Body of pancreas (tissue), 4 donors: ENCODE results near the gene RNF166. TPM values are rescaled to one million over a fixed set of nuclear protein-coding genes. Genes with fewer than 3 reads are reported as not detected.

ENCODE experiments used
- ATAC-seq: fragments of 150-250 bp; one replicate; pipeline ENCODE4 v1.9.1; 2016
- DNase-seq, 4 donors: peaks; one replicate each; pipeline ENCODE4 v3.0.0-alpha.2; 2019
- H3K27ac ChIP-seq, 4 donors: fragments of 200-600 bp; sonication (generic); 1 replicate in 3 of 4; 2 replicates in 1 of 4; pipeline versions ENCODE4 v1.5.1 to v1.6.1; 2016 to 2019; ENCODE audit warnings: mild to moderate bottlenecking in 1 of 4, mixed read lengths in 1 of 4, moderate library complexity in 1 of 4
- H3K27me3 ChIP-seq, 2 donors: fragments of 200-600 bp; sonication (generic); one replicate each; pipeline ENCODE4 v1.6.0; 2016; ENCODE audit warnings: mild to moderate bottlenecking in 1 of 2
- H3K36me3 ChIP-seq, 2 donors: fragments of 200-600 bp; sonication (generic); replicated peaks in 1 of 2; 2 replicates each; pipeline ENCODE4 v1.5.1; 2016; ENCODE audit warnings: low read depth in 2 of 2; ENCODE audit not compliant: insufficient read depth in 1 of 2
- H3K4me1 ChIP-seq: fragments of 200-600 bp; sonication (generic); one replicate; pipeline ENCODE4 v1.6.0; 2016
- H3K4me3 ChIP-seq, 2 donors: fragments of 200-600 bp; sonication (generic); 1 replicate in 1 of 2; 2 replicates in 1 of 2; pipeline ENCODE4 v1.5.1; 2016 to 2019
- H3K9me3 ChIP-seq, 3 donors: fragments of 200-600 bp; sonication (generic); 1 replicate in 2 of 3; 2 replicates in 1 of 3; pipeline ENCODE4 v1.5.1; 2016
- POLR2A ChIP-seq, 3 donors: fragments of 450-650 bp; IDR thresholded peaks; one replicate each; pipeline ENCODE4 v1.6.1; 2016; ENCODE audit warnings: antibody characterized with exemption in 3 of 3, mild to moderate bottlenecking in 2 of 3
- WGBS, 2 donors: methylation state at CpG; one replicate each; pipeline ENCODE4 v1.1.5; 2017; 5-methylcytosine and 5-hydroxymethylcytosine counted together
- intact Hi-C: fragments of 100-400 bp; cut with DNase I; formaldehyde crosslinking; loops from one replicate; pipeline ENCODE4 v1.15.1; 2023
- total RNA-seq, 2 donors: library from RNA; depleted of rRNA; stranded (reverse); fragments of >200 nt; gene quantifications; one replicate each; pipeline ENCODE4 v1.1.0, GENCODE V29; 2016
- TF ChIP-seq, protein P1 (sequence below), 7 experiments: fragments of 450-650 bp in 4 of 7; fragments of 200-600 bp in 3 of 7; sonication (generic) in 3 of 7; IDR thresholded peaks; one replicate each; pipeline ENCODE4 v1.5.1; 2016 to 2019; ENCODE audit warnings: antibody characterized with exemption in 7 of 7

The RNF166 gene, protein sequence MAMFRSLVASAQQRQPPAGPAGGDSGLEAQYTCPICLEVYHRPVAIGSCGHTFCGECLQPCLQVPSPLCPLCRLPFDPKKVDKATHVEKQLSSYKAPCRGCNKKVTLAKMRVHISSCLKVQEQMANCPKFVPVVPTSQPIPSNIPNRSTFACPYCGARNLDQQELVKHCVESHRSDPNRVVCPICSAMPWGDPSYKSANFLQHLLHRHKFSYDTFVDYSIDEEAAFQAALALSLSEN
- 10 to 100 TPM; 16.6 to 27.7 TPM for total RNA-seq

DNA sequence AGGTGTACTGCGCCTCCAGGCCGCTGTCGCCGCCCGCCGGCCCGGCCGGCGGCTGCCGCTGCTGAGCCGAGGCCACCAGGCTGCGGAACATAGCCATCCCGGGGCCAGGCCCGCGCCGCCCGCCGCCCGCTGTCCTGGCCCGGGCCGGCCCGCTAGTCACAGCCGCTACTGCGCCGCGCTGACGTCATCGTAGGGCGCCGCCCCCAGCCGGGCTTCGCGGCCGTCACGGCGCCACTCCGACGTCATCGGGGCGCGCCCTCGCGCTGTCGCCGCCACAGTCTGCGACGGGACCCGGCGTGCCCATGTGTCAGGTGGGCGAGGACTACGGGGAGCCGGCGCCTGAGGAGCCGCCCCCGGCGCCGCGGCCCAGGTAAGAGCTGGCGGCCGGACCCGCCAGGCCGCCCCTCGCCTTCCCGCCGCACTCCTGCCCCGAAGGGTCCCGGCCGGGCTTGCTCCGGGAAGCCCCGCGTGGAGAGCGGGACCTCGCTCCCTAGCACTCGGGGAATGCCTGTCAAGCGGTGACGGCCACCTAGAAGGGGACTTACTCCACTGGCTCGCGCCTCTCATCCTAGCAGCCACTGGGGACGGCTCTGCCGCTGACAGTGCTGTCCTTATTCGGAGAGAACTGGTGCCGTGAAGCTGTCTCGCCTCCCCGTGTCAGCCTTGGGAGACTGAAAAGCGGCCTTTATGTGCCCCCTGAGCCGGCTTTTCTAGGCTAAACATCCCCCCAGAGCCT, at the start of gene RNF166, which contains the start of gene CTU2:
Gene RNF166 (minus strand): TSS at position 180 of the 736 bp plus-strand sequence. CDS start 83 bp downstream, at position 97.
Gene CTU2 (plus strand): TSS at position 275 of the 736 bp plus-strand sequence. CDS start 28 bp downstream, at position 303.
- TF ChIP-seq, protein P1, sequence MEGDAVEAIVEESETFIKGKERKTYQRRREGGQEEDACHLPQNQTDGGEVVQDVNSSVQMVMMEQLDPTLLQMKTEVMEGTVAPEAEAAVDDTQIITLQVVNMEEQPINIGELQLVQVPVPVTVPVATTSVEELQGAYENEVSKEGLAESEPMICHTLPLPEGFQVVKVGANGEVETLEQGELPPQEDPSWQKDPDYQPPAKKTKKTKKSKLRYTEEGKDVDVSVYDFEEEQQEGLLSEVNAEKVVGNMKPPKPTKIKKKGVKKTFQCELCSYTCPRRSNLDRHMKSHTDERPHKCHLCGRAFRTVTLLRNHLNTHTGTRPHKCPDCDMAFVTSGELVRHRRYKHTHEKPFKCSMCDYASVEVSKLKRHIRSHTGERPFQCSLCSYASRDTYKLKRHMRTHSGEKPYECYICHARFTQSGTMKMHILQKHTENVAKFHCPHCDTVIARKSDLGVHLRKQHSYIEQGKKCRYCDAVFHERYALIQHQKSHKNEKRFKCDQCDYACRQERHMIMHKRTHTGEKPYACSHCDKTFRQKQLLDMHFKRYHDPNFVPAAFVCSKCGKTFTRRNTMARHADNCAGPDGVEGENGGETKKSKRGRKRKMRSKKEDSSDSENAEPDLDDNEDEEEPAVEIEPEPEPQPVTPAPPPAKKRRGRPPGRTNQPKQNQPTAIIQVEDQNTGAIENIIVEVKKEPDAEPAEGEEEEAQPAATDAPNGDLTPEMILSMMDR (IDR thresholded peaks at IDR 0.05), result peak in 2 of 7 experiments; percentile 23 to 37
- peak; percentile 23 to 60 (median 45) for TF ChIP-seq POLR2A (IDR thresholded peaks at IDR 0.05)
- WGBS, 2 donors, result 0% methylated on average over 7 to 83 of the region's 86 CpGs

DNA sequence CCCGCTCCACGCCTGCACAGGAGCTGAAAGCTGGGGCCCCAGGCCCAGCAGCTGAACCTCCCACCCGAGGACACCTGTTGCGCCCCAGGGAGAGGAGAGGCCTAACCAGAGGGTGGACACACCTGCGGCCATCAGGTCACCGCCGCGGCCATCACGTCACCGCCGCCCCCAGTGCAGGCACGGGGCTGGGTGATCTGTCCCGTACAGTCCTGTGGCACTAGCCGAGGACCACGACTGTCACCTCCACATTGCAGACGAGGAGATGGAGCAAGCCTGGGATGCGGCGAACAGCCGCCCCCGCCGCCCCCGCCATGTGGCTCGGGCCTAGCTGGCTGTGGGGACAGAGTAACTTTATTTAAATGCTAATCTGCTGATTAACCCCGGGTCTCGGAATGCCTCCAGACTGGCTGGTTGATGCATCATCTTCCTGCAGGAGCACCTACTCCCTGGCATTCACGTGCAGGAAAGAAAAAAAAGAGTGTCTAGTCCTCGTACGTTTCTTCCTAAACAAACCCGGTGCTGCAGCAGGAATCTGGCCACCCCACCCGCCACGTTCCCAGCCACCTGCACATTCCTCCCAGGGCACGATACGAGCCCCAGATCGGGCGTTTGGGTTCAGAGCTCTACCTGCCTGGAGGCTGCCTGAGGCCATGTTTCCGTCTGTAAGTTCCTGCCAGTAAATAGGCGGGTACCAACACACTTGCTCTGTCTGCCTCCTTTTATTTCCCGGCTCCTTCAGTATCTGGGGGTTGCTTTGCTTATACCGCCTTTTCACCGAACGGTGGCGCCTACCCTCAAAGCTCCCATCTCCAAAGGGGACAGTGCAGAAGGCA, 48.9 kb upstream of the RNF166 start:
- peak; percentile 16 for ATAC-seq
- 64 to 84% methylated on average over 24 to 40 of the region's 42 CpGs for WGBS, 2 donors
- no peaks in the 10 kb centered on the region for H3K36me3 ChIP-seq
- H3K4me1 ChIP-seq, result peaks cover 12% of the 10 kb centered on the region
- DNase-seq, result no peak
- H3K27ac ChIP-seq, result no peak overlapping the region
- H3K4me3 ChIP-seq, result no peak overlapping the region
- no peaks in the 10 kb centered on the region for H3K9me3 ChIP-seq
- TF ChIP-seq POLR2A (IDR thresholded peaks at IDR 0.05), result no peak
- TF ChIP-seq, protein P1 (IDR thresholded peaks at IDR 0.05), result peak in 2 of 7 experiments; percentile 15 to 16
- H3K27me3 ChIP-seq, result no peaks in the 10 kb centered on the region
- intact Hi-C loops, result no loop called here

More for the DNA sequence above, at the start of gene RNF166, which contains the start of gene CTU2:
- peak; percentile 90 to 92 (median 92) for DNase-seq
- no peaks in the 10 kb centered on the region for H3K36me3 ChIP-seq
- peak within 1 kb of the TSS; percentile 56 to 96 for H3K4me3 ChIP-seq
- H3K27me3 ChIP-seq, result no peaks in the 10 kb centered on the region
- peak; percentile 93 for ATAC-seq
- peaks cover 31% of the 10 kb centered on the region for H3K4me1 ChIP-seq
- peak within 1 kb of the TSS; percentile 42 to 89 (median 64) for H3K27ac ChIP-seq
- no peaks in the 10 kb centered on the region for H3K9me3 ChIP-seq
- intact Hi-C loops, result no loop called here

- WGBS, 2 donors, result 85 to 90% methylated on average over 5 to 26 of the region's 28 CpGs
- ATAC-seq, result no peak
- Histone ChIP-seq H3K9me3 (no peaks in the 10 kb centered on the region), H3K27me3 (no peaks in the 10 kb centered on the region), H3K4me3 (no peak overlapping the region), H3K4me1 (peaks cover 4% of the 10 kb centered on the region), H3K27ac (no peak overlapping the region), H3K36me3 (no peaks in the 10 kb centered on the region)
- no peak for DNase-seq
- TF ChIP-seq, protein P1 (IDR thresholded peaks at IDR 0.05), result no peak
- no peak for TF ChIP-seq POLR2A (IDR thresholded peaks at IDR 0.05)
- intact Hi-C loops, result no loop called here
These were observed 48.1 kb upstream of the RNF166 start for GRCh38 chr16:88754109-88754911.

DNA sequence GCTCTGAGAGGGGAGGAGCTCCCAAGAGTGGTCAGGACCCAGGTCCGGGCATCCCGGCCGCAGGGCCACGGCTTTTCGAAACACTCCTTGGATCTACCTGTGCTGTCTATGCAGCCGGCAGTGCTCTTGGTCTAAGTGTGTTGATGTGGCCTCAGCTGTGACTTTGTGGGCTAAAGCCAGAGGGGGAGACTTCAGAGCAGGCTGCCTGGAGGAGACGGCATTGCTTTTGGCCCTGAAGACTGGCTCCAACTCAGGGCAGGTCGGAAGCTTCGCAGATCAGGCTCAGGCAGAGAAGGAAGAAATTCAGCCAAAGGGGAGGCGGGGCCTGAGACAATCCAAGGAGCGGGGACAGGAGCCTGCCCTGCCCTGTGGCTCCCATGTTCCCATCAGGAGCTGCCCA, 47.4 kb upstream of the RNF166 start:
- H3K27me3 ChIP-seq, result no peaks in the 10 kb centered on the region
- no peak for ATAC-seq
- no peak for TF ChIP-seq POLR2A (IDR thresholded peaks at IDR 0.05)
- TF ChIP-seq, protein P1 (IDR thresholded peaks at IDR 0.05), result no peak
- H3K27ac ChIP-seq, result no peak overlapping the region
- no peak for DNase-seq
- no peaks in the 10 kb centered on the region for H3K36me3 ChIP-seq
- H3K4me3 ChIP-seq, result no peak overlapping the region
- no peaks in the 10 kb centered on the region for H3K9me3 ChIP-seq
- 77 to 83% methylated on average over 11 of the region's 11 CpGs for WGBS, 2 donors
- no peaks in the 10 kb centered on the region for H3K4me1 ChIP-seq
- intact Hi-C loops, result no loop called here
